Measurements from ENCODE around the gene CFAP45.

The CFAP45 gene

DNA sequence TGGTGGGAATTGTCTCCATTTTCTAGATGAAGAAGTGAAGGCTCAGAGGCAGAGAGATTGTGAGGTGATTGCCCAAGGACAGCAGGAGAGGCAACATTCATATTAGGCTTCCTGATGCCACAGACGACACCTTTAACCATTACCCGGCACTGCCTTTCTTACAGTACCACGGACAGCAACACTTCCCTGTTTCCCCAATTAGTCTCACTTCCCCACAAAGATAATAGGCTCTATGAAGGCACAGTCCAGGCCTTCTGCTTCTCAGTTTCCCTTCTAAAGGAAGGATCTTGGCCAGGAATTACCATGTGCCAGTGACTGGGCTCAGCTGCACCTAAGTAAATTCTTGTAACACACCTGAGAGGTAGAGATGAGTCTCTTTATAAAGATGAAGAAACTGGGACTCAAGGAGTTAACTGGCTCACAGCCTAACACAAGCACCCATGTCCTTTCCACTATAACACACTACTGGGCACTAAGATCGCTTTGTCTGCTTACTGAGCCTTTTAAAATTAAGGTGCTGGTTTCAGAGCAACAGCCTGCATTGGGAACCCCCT is 35.8 kb upstream of the CFAP45 start:
- DNase-seq: no peak

DNA sequence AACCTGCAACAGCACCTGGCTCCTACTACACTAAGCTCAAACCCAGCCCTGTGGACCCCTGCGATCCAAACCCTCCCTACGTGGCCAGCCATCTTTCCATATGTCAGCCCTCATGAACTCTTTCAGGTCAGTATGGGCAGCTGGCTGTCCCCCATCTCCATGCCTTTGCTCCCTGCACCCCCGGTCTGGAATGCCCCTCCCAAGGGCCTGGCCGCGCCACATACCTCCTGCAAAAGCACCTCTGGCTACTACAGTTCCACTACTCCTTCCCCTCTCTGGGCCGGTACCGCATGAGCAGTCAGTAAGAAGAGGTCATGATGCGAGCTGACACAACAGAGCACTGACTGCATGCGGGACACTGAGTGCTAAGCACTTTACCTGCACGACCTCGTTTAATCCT is 35.3 kb upstream of the CFAP45 start:
- no peak for DNase-seq

GRCh38 chr1:159934136-159935039 is 34.4 kb upstream of the CFAP45 start:
- no peak for DNase-seq

DNA sequence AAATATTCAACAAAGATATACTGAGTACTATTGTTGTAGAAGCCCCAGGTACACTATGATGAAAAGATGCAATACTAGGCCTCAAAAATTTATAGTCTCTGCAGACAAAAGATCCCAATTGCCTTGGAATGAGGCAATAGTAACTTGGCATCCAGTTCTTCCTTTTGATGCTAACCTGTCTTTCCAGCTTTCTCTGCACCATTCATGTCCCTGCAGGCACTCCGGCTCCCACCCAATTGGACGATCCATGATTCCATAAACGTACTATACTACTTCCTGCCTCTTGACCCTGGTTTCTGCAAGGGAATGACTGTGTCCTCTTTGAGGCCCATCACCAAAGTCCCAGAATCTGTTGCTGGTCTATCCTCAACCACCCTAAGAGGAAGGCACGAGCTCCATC is 33.4 kb upstream of the CFAP45 start:
- DNase-seq: no peak

- no peak for DNase-seq
These were observed 32.6 kb upstream of the CFAP45 start for GRCh38 chr1:159932296-159933285.

GRCh38 chr1:159931795-159932173 is 31.8 kb upstream of the CFAP45 start:
- no peak for DNase-seq

GRCh38 chr1:159931101-159931794 is 31.3 kb upstream of the CFAP45 start:
- DNase-seq: no peak

- no peak for DNase-seq
These were observed 30.7 kb upstream of the CFAP45 start for GRCh38 chr1:159930634-159931033.

GRCh38 chr1:159930216-159930615 is 30.3 kb upstream of the CFAP45 start:
- DNase-seq: no peak

GRCh38 chr1:159929155-159930051 is 29.4 kb upstream of the CFAP45 start:
- DNase-seq: no peak

DNA sequence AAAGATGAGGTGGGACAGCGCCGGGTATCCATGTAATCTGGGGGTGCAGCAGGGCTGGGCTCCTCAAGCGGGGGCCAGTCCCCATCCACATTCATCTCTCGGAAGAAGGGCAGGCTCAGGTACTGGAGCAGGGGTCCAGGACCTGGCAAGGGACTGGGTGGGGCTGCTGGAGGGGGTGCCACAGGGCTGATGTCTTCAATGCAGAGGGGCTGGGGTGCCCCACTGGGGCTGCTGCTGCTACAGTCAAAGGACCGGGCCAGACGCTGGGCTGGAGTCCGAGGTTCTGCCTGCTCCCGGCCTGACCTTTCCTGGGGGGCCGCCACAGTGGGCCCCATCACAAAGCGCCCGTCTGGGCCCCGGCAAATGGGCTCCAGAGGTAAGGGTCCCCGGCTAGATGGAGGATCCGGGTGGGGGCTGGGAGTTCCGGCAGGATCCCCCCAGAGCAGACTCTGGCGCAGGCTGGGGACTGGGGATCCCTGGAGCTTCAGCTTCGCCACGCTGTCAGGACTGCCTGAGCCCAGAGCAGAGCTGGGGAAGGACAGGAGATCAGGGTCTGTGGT is 28.6 kb upstream of the CFAP45 start:
- no peak for DNase-seq

DNA sequence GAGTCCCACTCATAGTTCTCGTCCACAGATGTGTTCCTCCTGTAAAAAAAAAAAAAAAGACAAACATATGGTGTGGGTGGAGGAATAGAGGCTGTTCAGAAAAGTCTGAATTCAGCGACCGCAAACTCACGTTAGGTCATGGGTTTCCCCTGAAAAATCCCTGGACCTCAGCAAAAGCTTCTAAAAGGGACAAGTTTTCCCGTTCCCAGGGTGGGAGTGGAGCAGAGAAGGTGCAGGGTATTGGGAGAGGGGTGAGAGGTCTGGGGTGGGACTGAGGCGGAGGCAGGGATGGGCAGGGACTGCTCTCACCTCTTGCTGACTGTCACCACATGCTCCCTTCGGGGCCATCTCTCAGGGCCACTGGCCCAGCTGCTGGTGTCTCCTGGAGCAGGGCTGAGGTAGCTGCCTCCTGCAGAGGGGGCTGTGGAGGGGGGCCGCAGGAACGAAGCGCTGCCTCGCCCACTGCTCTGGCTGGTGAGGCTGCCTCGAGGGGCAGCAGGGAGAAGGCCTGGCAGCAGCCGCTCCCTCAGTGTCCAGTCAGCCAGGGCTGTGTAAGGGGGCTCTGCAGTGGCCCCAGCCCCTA is 28.0 kb upstream of the CFAP45 start:
- no peak for DNase-seq

DNA sequence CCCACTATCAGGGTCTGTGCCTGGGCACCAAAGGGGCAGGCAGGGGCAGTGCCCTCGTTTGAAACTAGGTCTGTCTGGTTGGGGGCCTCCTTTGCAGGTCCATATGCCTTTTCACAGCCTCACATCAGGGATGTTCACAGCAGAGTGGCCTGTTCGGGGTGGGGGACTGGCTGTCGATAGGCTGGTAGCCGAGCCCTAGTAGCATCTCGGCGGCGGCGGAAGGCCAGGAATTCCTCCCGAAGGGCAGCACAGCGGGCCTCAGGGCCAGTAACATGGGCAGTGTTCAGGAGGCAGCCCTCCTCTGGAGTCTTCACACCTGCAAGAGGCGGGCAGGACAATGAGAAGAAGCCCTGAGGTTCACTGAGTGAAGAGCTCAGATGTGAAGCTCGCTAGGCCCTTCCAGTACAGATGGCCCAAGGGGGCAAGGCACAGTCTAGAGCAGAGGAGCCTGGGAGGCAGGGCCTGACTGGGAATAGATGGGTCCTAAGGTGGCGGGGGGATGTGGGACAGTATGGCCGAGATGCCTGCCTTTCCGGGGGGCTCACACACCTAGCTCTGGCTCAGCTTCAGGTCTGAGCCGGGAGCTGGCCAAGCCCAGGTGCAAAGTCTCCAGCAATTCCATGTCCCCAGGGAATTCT is 27.4 kb upstream of the CFAP45 start:
- DNase-seq: no peak

DNA sequence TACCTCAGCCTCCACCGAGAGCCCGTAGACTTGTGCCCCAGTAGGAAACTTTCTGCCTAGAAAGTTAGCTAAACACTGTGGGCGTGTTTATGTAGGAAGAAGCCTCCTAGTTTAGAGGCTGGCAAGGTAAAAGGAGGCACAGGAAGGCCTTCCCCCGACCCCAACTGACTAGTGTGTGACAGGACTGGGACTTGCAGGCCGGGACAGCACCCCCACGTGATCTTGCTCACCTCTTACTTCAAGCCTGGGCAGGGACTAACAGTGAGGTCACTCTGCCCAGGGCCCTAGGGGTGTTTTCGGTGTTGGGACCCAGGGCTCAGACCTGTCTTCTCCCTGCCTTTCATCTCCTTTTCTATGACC is 25.7 kb upstream of the CFAP45 start:
- DNase-seq: no peak

GRCh38 chr1:159924791-159925718 is 25.1 kb upstream of the CFAP45 start, which contains the start of gene TAGLN2:
Gene TAGLN2, minus strand, starts transcription at chr1:159925507. Its CDS starts 4,998 bp downstream, at chr1:159920509.
- DNase-seq: peak; percentile 17

DNA sequence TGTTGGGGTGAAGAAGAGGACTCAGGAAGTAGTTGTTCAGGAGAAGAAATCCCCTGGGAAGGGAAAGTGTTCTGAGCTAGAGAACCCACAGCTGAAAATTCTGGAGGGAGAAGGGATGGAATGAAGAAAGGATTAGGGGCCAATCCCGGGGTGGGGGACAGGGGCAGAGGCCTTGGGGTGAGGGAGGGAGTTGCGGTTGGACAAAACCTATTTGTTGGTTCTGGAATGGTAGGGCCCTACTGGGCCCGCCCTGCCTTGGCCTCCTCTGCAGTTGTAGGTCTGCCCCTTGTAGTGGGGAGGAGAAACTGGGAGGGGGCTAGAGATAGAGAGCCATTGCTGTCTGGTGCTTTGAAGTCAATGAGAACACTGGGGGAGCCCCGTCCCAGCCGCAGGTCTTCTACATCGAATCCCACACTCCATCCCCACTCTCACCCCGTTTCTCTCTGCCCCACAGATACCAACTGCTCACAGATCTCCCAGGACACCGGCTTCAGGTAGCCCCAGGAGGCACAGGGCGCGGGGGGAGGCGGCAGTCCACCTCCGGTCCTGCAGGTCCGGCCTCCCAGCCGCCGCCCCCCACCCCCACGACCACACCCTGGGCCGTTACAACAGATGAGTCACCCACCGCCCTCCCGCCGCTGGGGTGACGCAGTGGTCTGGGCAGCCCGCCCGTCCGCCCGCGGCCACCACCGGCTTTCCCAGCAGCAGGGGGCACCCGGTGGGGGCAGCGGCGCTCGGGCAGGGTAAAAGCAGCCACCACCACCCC is 24.2 kb upstream of the CFAP45 start:
- peak; percentile 45 for DNase-seq

DNA sequence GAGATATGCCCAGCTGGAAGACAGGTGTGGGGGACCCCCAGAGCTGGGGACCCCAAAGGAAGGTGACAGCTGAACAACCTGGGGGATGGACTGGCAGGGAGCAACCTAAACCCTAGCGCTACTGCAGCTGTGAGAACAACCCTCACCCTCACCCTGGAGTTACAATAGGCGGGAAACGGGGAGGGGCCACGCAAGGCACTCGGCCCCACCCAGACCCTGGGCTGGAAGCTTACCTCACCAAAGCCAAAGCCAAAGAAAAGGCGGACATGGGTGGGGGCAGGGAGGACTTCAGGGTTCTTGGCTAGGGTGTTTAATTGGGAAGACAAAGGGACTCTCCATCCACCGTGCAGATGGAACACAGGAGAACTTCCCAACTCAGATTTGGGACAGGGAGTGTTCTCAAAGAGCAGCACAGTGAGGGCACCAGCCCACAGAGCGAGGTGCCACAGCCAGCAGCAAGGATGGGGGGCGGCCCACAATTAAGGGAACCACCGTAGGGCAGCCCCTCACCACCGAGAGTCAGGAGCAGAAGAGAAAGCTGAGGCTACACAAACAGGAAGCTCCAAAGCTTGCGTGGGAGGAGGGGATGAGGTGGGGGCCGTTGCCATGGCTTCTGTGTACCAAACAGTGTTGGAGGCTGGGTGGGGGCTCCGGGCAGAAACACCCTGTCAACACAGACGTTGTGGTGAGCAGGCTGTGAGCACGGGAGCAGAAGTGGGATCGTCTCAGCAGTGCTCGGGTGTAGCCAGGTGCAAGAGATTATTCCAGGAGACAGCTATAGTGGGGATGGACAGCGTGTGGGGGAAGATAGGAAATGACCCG is 23.4 kb upstream of the CFAP45 start:
- peak; percentile 93 for DNase-seq
